Fibroblast of mammary gland (primary cell): Measurements from ENCODE around the gene ADPRS.

Experiments
- DNase-seq: peaks from one replicate; pipeline ENCODE4 v3.0.0-alpha.2; 2010; ENCODE audit warnings: low read depth
- H3K4me3 ChIP-seq: 2 replicates; pipeline ENCODE4 v1.5.1; 2011; ENCODE audit warnings: low read depth, mild to moderate bottlenecking, low read length, moderate library complexity; ENCODE audit not compliant: control insufficient read depth
- TF ChIP-seq, protein P1 (sequence below): conservative IDR thresholded peaks from 2 replicates; pipeline ENCODE4 v1.5.1; 2011; ENCODE audit warnings: low read depth, low read length, inconsistent platforms; ENCODE audit not compliant: control insufficient read depth, insufficient read depth

The ADPRS gene

GRCh38 chr1:36067871-36068270, 20.8 kb upstream of the ADPRS start:
- no peak overlapping the region for H3K4me3 ChIP-seq
- TF ChIP-seq, protein P1, sequence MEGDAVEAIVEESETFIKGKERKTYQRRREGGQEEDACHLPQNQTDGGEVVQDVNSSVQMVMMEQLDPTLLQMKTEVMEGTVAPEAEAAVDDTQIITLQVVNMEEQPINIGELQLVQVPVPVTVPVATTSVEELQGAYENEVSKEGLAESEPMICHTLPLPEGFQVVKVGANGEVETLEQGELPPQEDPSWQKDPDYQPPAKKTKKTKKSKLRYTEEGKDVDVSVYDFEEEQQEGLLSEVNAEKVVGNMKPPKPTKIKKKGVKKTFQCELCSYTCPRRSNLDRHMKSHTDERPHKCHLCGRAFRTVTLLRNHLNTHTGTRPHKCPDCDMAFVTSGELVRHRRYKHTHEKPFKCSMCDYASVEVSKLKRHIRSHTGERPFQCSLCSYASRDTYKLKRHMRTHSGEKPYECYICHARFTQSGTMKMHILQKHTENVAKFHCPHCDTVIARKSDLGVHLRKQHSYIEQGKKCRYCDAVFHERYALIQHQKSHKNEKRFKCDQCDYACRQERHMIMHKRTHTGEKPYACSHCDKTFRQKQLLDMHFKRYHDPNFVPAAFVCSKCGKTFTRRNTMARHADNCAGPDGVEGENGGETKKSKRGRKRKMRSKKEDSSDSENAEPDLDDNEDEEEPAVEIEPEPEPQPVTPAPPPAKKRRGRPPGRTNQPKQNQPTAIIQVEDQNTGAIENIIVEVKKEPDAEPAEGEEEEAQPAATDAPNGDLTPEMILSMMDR, result no peak

DNA sequence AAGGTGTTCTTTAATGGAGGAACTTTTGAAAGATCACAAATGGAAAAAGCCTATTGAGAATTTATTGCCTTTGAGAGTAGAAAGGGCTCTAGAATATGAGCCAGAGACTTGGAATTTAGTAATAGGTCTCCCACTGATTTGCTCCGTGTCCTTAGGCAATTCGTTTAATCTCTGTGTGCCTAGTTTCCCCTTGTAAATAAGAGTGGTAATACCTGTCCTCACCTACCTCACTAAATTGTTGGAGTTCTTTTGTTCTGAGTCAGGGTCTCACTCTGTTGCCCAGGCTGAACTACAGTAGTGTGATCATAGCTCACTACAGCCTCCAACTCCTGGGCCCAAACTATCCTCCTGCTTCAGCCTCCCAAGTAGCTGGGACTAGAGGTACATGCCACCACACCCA, 19.8 kb upstream of the ADPRS start:
- DNase-seq, result no peak
- H3K4me3 ChIP-seq, result no peak overlapping the region
- TF ChIP-seq, protein P1, result no peak

More at GRCh38 chr1:36067871-36068270, 20.8 kb upstream of the ADPRS start:
- DNase-seq, result no peak

DNA sequence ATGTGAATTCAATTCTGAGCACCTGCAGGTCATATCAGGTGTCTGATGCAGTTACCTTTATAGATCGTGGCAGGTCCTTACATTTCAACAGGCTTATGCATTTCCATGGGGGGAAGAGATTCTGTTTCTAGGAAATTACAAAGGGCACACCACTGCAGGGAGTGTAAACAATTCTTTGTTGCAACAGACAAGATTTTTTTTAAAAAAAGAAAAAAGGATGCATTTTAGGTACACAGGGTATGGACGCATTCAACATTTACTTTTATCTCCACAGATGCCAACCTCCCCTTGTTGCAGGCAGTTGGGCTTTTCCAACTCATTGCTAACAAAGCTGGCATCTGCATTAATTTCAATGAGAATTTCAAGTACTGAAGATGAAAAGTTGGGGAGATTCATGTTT, 18.3 kb upstream of the ADPRS start:
- DNase-seq, result no peak
- H3K4me3 ChIP-seq, result no peak overlapping the region
- TF ChIP-seq, protein P1, result no peak

GRCh38 chr1:36076979-36077573, 11.6 kb upstream of the ADPRS start:
- no peak overlapping the region for H3K4me3 ChIP-seq
- TF ChIP-seq, protein P1, result no peak
- no peak for DNase-seq

- TF ChIP-seq, protein P1, result no peak
- H3K4me3 ChIP-seq, result no peak overlapping the region
- no peak for DNase-seq
Observed at GRCh38 chr1:36080236-36080635, 8.5 kb upstream of the ADPRS start.

DNA sequence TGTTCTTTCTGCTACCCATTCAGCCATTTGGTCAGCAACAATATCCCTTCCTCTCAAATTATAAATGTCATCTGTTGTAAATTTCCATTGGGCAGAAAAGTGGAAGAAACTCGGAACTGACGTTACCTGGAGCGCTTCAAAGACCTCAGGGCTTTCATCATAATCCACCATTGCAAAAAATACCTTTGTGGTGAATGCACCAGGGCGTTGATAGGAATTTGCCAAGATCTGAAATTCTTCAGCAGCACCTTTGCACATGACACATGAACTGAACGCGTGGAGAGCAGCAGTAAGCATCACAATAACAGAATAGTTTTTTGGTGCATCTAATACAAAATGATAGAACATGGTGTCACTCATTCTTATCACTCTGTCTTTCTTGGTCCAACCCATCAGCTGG, 7.9 kb upstream of the ADPRS start:
- no peak for DNase-seq
- TF ChIP-seq, protein P1, result no peak
- H3K4me3 ChIP-seq, result no peak overlapping the region
